SU-DHL-6 (cell line): ENCODE results near the gene PA2G4.

Experiments used
- H2AFZ ChIP-seq: fragments of 200-600 bp; sonication (generic); 2 replicates; pipeline ENCODE4 v1.6.1; 2014; ENCODE audit warnings: low read depth, mild to moderate bottlenecking, moderate library complexity, mixed read lengths, antibody characterized with exemption, low read length; ENCODE audit not compliant: severe bottlenecking
- H3F3A ChIP-seq: fragments of 200-600 bp; shearing (Covaris generic); 2 replicates; pipeline ENCODE4 v1.6.0; 2016; ENCODE audit warnings: antibody characterized with exemption, mild to moderate bottlenecking; ENCODE audit not compliant: insufficient read depth
- H3K27ac ChIP-seq: fragments of 200-600 bp; sonication (generic); 2 replicates; pipeline ENCODE4 v1.5.1; 2016; ENCODE audit warnings: low read depth, mild to moderate bottlenecking, low read length, moderate library complexity, mixed read lengths
- H3K27me3 ChIP-seq: fragments of 200-600 bp; sonication (generic), shearing (Covaris generic); 2 replicates; pipeline ENCODE4 v1.6.0; 2014; ENCODE audit warnings: mild to moderate bottlenecking, low read length
- H3K36me3 ChIP-seq: fragments of 200-600 bp; sonication (generic); 2 replicates; pipeline ENCODE4 v1.6.1; 2014; ENCODE audit warnings: mild to moderate bottlenecking, low read length, mixed read lengths
- H3K4me2 ChIP-seq: fragments of 300-600, 200-600 bp; shearing (Covaris generic), sonication (generic); 2 replicates; pipeline ENCODE4 v1.6.0; 2014; ENCODE audit warnings: low read length, low read depth, mild to moderate bottlenecking; ENCODE audit not compliant: poor library complexity, severe bottlenecking
- H3K4me3 ChIP-seq: fragments of 200-600 bp; sonication (generic); 2 replicates; pipeline ENCODE4 v1.5.1; 2014; ENCODE audit warnings: antibody characterized with exemption, low read length, mild to moderate bottlenecking, mixed read lengths; ENCODE audit not compliant: insufficient read depth, poor library complexity, severe bottlenecking
- H3K79me2 ChIP-seq: fragments of 200-600 bp; sonication (generic); 2 replicates; pipeline ENCODE4 v1.6.1; 2014; ENCODE audit warnings: mild to moderate bottlenecking, low read length, moderate library complexity; ENCODE audit not compliant: insufficient read depth
- H3K9ac ChIP-seq: fragments of 200-600 bp; sonication (generic); 2 replicates; pipeline ENCODE4 v1.7.0; 2014; ENCODE audit warnings: mild to moderate bottlenecking, low read length
- H3K9me2 ChIP-seq: fragments of 200-600 bp; sonication (generic); replicated peaks from 2 replicates; pipeline ENCODE4 v1.6.1; 2014; ENCODE audit warnings: low read length; ENCODE audit not compliant: insufficient read depth
- H3K9me3 ChIP-seq: fragments of 200-600 bp; sonication (generic); 2 replicates; pipeline ENCODE4 v1.6.1; 2014; ENCODE audit warnings: low read length, mixed read lengths; ENCODE audit not compliant: insufficient read depth
- H4K20me1 ChIP-seq: fragments of 200-600 bp; sonication (generic); 2 replicates; pipeline ENCODE4 v1.6.1; 2014; ENCODE audit warnings: low read depth, mild to moderate bottlenecking, antibody characterized with exemption, low read length, moderate library complexity, mixed read lengths
- EZH2phosphoT487 ChIP-seq: fragments of 200-600 bp; sonication (generic), shearing (Covaris generic); conservative IDR thresholded peaks from 2 replicates; pipeline ENCODE4 v1.6.1; 2018; ENCODE audit warnings: mild to moderate bottlenecking, antibody characterized with exemption, low read length, moderate library complexity, mixed read lengths
- TF ChIP-seq, protein P1 (sequence below): fragments of 200-600 bp; sonication (generic); IDR thresholded peaks from one replicate; pipeline ENCODE4 v1.5.1; 2017; ENCODE audit warnings: antibody characterized with exemption, mild to moderate bottlenecking, low read length, moderate library complexity; ENCODE audit not compliant: insufficient read depth, poor library complexity, severe bottlenecking

Gene PA2G4

DNA sequence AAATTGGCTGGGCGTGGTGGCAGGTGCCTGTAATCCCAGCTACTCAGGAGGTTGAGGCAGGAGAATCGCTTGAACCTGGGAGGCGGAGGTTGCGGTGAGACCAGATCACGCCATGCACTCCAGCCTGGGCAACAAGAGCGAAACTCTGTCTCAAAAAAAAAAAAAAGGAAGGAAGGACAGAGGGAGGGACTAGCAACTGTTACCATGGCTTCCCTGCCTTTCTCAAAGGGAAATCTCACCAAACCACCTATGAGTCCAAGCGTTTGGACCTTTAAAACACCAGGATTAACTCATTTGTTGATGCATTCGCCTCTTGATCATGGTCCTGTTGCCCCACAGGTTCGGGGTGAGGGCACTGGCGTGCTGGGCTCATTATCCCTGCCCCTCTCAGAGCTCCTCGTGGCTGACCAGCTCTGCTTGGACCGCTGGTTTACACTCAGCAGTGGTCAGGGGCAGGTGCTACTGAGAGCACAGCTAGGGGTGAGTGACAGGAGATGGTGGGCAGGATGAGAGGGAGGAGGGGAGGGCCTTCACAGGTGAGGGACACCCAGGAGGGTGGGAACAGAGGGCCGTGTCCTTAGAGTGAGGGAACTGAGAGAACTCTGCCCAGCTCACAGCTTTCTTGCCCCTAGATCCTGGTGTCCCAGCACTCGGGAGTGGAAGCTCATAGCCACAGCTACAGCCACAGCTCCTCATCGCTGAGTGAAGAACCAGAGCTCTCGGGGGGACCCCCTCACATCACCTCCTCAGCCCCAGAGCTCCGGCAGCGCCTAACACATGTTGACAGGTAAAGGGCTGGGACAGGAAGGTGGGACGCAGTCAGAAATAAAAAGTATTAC is 37.8 kb downstream of the PA2G4 start:
- Histone ChIP-seq H3K36me3 (peaks cover 3% of the 10 kb centered on the region; the same call in 1 of the 2 replicates), H3K9me3 (no peaks in the 10 kb centered on the region), H3K4me2 (no peak overlapping the region)

DNA sequence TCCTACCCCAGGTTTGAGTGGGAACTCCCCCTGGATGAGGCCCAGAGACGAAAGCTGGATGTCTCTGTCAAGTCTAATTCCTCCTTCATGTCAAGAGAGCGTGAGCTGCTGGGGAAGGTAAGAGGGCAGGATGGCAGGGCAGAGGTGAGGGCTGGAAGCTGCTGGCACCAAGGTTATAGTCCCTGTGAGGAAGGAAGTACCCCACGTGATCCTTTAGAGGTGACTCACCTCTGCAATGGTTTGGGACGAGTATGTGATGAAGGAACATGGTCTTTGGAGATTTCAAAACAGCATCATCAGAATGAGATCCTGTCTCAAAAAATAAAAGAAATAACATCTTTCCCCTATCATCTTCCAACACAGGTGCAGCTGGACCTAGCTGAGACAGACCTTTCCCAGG is 38.9 kb downstream of the PA2G4 start:
- Histone ChIP-seq H3F3A (0 out of 2 replicates have a peak, but pooled peaks cover 7% of the 10 kb centered on the region), H3K4me2 (no peak overlapping the region), H3K79me2 (no peaks in the 10 kb centered on the region), H3K9ac (no peak overlapping the region), H3K27me3 (no peaks in the 10 kb centered on the region), H3K9me3 (no peaks in the 10 kb centered on the region), H2AFZ (no peak overlapping the region), H3K9me2 (no peaks in the 10 kb centered on the region), H3K27ac (no peak overlapping the region), H3K36me3 (peaks cover 3% of the 10 kb centered on the region; the same call in 1 of the 2 replicates), H3K4me3 (no peak overlapping the region), H4K20me1 (no peaks in the 10 kb centered on the region)
- TF ChIP-seq, protein P1, sequence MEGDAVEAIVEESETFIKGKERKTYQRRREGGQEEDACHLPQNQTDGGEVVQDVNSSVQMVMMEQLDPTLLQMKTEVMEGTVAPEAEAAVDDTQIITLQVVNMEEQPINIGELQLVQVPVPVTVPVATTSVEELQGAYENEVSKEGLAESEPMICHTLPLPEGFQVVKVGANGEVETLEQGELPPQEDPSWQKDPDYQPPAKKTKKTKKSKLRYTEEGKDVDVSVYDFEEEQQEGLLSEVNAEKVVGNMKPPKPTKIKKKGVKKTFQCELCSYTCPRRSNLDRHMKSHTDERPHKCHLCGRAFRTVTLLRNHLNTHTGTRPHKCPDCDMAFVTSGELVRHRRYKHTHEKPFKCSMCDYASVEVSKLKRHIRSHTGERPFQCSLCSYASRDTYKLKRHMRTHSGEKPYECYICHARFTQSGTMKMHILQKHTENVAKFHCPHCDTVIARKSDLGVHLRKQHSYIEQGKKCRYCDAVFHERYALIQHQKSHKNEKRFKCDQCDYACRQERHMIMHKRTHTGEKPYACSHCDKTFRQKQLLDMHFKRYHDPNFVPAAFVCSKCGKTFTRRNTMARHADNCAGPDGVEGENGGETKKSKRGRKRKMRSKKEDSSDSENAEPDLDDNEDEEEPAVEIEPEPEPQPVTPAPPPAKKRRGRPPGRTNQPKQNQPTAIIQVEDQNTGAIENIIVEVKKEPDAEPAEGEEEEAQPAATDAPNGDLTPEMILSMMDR = no peak
- no peak for TF ChIP-seq EZH2phosphoT487

More for the DNA sequence above, 37.8 kb downstream of the PA2G4 start:
- Histone ChIP-seq H4K20me1 (no peaks in the 10 kb centered on the region), H3K9ac (no peak overlapping the region), H3K9me2 (no peaks in the 10 kb centered on the region), H3K27me3 (no peaks in the 10 kb centered on the region), H3K79me2 (no peaks in the 10 kb centered on the region), H2AFZ (no peak overlapping the region), H3K4me3 (no peak overlapping the region), H3K27ac (no peak overlapping the region), H3F3A (0 out of 2 replicates have a peak, but pooled peaks cover 7% of the 10 kb centered on the region)
- no peak for TF ChIP-seq EZH2phosphoT487
- TF ChIP-seq, protein P1 = no peak

DNA sequence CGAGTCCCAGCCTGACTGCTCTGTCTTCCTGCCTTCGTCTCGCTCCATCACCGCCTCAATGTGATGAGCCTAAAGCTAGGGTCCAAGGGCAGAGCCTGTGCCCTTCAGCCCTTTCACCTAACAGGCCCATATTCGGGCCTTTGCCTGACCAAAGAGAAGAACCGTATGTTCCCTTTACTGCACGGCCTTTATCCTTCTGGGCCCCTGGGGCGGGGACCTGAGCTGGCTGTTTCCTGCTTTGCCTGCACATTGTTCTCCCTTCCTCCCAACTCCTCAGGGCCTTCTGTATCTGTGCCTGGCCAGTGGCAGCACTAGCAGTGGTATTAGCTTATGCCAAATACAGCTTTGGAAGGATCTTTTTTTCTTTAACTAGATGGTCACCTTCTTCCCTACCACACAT is 39.5 kb downstream of the PA2G4 start:
- H3K79me2 ChIP-seq = no peaks in the 10 kb centered on the region

More for the DNA sequence above, 39.5 kb downstream of the PA2G4 start:
- no peaks in the 10 kb centered on the region for H3K9me3 ChIP-seq
- no peak overlapping the region for H3K27ac ChIP-seq
- no peak overlapping the region for H3K9ac ChIP-seq
- no peaks in the 10 kb centered on the region for H3K9me2 ChIP-seq
- no peaks in the 10 kb centered on the region for H4K20me1 ChIP-seq
- H3K4me2 ChIP-seq = no peak overlapping the region
- no peak for TF ChIP-seq EZH2phosphoT487
- TF ChIP-seq, protein P1 = no peak
- H3F3A ChIP-seq = 0 out of 2 replicates have a peak, but pooled peaks cover 7% of the 10 kb centered on the region
- H3K36me3 ChIP-seq = peaks cover 3% of the 10 kb centered on the region; the same call in 1 of the 2 replicates
- H2AFZ ChIP-seq = no peak overlapping the region
- no peaks in the 10 kb centered on the region for H3K27me3 ChIP-seq
- H3K4me3 ChIP-seq = no peak overlapping the region
